GM23338 (cell line): Measurements from ENCODE around the gene GLRA1.

ENCODE experiments used
- CREB1 ChIP-seq: fragments of 250-450 bp; sonication (Bioruptor Pico); IDR thresholded peaks from 2 replicates; pipeline ENCODE4 v1.5.0; 2020; ENCODE audit warnings: low read depth, mild to moderate bottlenecking, moderate library complexity
- EZH2 ChIP-seq: fragments of 200-600 bp; sonication (generic); IDR thresholded peaks from one replicate; pipeline ENCODE4 v1.8.0; 2017; ENCODE audit warnings: antibody characterized with exemption, mild to moderate bottlenecking, low read depth; ENCODE audit not compliant: unreplicated experiment
- EZH2phosphoT487 ChIP-seq: fragments of 200-600 bp; sonication (generic); IDR thresholded peaks from one replicate; pipeline ENCODE4 v1.8.1; 2018; ENCODE audit warnings: antibody characterized with exemption; ENCODE audit not compliant: unreplicated experiment
- JUNB ChIP-seq: IDR thresholded peaks from one replicate; pipeline ENCODE4 v1.6.1; 2016; ENCODE audit warnings: antibody characterized with exemption; ENCODE audit not compliant: unreplicated experiment
- POLR2AphosphoS5 ChIP-seq: IDR thresholded peaks from 2 replicates; pipeline ENCODE4 v1.6.1; 2016; ENCODE audit warnings: antibody characterized with exemption, low read depth
- STAT1 ChIP-seq: IDR thresholded peaks from one replicate; pipeline ENCODE4 v1.6.1; 2016; ENCODE audit warnings: antibody characterized with exemption; ENCODE audit not compliant: unreplicated experiment
- ZNF114 ChIP-seq: fragments of 250-450 bp; sonication (Bioruptor Pico); IDR thresholded peaks from 2 replicates; pipeline ENCODE4 v1.5.0; 2020; ENCODE audit warnings: mild to moderate bottlenecking, moderate library complexity
- TF ChIP-seq, protein P1 (sequence below), 2 experiments: fragments of 200-600 bp in 1 of 2; sonication (generic) in 1 of 2; conservative IDR thresholded peaks; 2 replicates each; pipeline versions ENCODE4 v1.5.1 to v1.6.1; 2016 to 2017; ENCODE audit warnings: antibody characterized with exemption in 2 of 2, low read depth in 2 of 2, mild to moderate bottlenecking in 2 of 2, moderate library complexity in 1 of 2
- TF ChIP-seq, protein P2 (sequence below): IDR thresholded peaks from one replicate; pipeline ENCODE4 v1.6.1; 2018; ENCODE audit warnings: antibody characterized with exemption; ENCODE audit not compliant: unreplicated experiment

DNA sequence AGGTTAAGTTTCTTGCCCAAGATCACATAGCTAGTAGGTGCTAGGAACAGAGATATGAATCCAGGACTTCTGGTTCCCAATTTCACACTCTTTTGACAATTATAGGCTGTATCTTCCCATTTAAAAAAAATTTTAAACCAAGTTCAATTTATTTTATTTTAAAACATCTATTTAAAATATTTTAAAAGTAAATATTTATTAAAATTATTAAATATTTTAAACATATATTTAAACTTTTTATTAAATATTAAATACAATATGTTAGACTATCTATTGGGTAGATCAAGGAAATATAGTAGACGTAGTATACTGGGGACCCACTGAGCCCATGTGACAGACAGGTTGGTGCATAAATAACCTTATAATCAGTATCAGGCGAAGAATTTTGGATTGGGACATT, 54.8 kb downstream of the GLRA1 start:
- TF ChIP-seq, protein P1, sequence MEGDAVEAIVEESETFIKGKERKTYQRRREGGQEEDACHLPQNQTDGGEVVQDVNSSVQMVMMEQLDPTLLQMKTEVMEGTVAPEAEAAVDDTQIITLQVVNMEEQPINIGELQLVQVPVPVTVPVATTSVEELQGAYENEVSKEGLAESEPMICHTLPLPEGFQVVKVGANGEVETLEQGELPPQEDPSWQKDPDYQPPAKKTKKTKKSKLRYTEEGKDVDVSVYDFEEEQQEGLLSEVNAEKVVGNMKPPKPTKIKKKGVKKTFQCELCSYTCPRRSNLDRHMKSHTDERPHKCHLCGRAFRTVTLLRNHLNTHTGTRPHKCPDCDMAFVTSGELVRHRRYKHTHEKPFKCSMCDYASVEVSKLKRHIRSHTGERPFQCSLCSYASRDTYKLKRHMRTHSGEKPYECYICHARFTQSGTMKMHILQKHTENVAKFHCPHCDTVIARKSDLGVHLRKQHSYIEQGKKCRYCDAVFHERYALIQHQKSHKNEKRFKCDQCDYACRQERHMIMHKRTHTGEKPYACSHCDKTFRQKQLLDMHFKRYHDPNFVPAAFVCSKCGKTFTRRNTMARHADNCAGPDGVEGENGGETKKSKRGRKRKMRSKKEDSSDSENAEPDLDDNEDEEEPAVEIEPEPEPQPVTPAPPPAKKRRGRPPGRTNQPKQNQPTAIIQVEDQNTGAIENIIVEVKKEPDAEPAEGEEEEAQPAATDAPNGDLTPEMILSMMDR (conservative IDR thresholded peaks at IDR 0.05; ENCODE audit: low read depth in 2 of 2), result no peak
- no peak for TF ChIP-seq EZH2
- TF ChIP-seq POLR2AphosphoS5, result no peak
- no peak for TF ChIP-seq CREB1 (CRISPR knock-in tag)
- TF ChIP-seq, protein P2, sequence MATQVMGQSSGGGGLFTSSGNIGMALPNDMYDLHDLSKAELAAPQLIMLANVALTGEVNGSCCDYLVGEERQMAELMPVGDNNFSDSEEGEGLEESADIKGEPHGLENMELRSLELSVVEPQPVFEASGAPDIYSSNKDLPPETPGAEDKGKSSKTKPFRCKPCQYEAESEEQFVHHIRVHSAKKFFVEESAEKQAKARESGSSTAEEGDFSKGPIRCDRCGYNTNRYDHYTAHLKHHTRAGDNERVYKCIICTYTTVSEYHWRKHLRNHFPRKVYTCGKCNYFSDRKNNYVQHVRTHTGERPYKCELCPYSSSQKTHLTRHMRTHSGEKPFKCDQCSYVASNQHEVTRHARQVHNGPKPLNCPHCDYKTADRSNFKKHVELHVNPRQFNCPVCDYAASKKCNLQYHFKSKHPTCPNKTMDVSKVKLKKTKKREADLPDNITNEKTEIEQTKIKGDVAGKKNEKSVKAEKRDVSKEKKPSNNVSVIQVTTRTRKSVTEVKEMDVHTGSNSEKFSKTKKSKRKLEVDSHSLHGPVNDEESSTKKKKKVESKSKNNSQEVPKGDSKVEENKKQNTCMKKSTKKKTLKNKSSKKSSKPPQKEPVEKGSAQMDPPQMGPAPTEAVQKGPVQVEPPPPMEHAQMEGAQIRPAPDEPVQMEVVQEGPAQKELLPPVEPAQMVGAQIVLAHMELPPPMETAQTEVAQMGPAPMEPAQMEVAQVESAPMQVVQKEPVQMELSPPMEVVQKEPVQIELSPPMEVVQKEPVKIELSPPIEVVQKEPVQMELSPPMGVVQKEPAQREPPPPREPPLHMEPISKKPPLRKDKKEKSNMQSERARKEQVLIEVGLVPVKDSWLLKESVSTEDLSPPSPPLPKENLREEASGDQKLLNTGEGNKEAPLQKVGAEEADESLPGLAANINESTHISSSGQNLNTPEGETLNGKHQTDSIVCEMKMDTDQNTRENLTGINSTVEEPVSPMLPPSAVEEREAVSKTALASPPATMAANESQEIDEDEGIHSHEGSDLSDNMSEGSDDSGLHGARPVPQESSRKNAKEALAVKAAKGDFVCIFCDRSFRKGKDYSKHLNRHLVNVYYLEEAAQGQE, result no peak
- TF ChIP-seq ZNF114, result no peak
- no peak for TF ChIP-seq EZH2phosphoT487
- no peak for TF ChIP-seq STAT1
- TF ChIP-seq JUNB, result no peak
